ENCODE data around the gene ADAM33. TPM values are rescaled to one million over a fixed set of nuclear protein-coding genes. Genes with fewer than 3 reads are reported as not detected.

Gene ADAM33, protein sequence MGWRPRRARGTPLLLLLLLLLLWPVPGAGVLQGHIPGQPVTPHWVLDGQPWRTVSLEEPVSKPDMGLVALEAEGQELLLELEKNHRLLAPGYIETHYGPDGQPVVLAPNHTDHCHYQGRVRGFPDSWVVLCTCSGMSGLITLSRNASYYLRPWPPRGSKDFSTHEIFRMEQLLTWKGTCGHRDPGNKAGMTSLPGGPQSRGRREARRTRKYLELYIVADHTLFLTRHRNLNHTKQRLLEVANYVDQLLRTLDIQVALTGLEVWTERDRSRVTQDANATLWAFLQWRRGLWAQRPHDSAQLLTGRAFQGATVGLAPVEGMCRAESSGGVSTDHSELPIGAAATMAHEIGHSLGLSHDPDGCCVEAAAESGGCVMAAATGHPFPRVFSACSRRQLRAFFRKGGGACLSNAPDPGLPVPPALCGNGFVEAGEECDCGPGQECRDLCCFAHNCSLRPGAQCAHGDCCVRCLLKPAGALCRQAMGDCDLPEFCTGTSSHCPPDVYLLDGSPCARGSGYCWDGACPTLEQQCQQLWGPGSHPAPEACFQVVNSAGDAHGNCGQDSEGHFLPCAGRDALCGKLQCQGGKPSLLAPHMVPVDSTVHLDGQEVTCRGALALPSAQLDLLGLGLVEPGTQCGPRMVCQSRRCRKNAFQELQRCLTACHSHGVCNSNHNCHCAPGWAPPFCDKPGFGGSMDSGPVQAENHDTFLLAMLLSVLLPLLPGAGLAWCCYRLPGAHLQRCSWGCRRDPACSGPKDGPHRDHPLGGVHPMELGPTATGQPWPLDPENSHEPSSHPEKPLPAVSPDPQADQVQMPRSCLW
- polyA plus RNA-seq (2011; rRNA removed) (0.05 and 0.08 TPM in 2 replicates), polyA plus RNA-seq (2017; fragmentation: RNase III; extraction: RNeasy Plus Mini Kit Qiagen cat#74134 plus additional on column Dnase treatment) (0.07 to 0.22 TPM (median 0.14 TPM) in 3 replicates), polyA minus RNA-seq (2011; rRNA and poly(A)+ RNA removed) (not detected in 2 replicates)
- 0.08 and 0.13 TPM in 2 replicates for polyA plus RNA-seq (2012; cell fraction: cytosol; rRNA removed)
- 0.86 and 0.93 TPM in 2 replicates for polyA plus RNA-seq (2012; cell fraction: nucleus; rRNA removed)

DNA sequence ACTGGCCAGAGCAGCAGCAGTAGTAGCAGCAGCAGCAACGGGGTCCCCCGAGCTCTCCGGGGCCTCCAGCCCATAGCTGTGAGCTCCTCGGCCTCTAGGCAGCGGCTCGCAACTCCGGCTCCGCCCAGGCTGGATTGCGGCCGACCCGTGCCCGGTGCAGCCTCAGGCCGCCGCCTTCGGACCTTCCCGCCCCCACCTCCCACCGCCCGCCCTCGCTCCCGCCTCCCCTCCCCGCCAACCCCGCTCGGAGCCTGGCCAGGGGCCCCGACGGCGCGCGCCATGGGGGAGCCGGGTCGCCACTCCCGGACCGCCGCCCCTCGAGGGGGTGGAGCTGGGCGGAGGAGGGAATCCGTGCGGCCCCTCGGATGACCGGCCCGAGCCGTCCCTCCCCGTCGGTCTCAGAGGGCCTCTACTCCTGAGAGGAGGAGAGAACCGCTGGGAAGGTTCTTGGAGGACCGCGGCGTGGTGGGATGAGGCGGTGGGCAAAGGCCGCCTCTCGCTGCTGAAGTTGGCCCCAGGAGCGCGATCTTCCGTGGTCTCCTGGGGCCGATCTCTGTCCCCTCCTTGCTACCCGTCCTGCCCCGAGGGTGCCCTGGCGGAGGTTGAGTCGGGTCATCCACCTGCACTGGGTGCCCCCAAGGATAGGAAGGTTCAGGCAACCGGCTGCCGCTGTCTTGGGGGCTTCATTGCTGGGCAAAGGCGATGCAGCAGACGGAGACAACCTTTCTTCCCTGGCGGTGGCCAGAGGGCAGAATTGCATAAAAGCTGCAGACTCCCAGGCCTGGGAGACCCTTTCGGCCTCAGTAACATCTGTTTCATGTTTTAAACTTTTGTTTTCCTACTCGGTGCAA, at the start of gene ADAM33:
Gene ADAM33 (minus strand): TSS at position 80 of the 851 bp plus-strand sequence. CDS start 6 bp downstream, at position 74.
- peak within 1 kb of the TSS in 1 of 2 experiments; percentile 51; a peak in 2 of 6 replicates for H3K27ac ChIP-seq
- 79% methylated on average over 37 of the region's 65 CpGs for WGBS (ENCODE audit: missing lambda C conversion rate)
- CTCF ChIA-PET, result interaction anchor here (0.5 to 61.5 kb wide), 8 partner anchors 11 to 1406 kb away, joined by 3 to 2233 read pairs (median 4); partner anchors contain the start of genes ADISSP, HSPA12B, SIGLEC1 and SPEF1
- POLR2A ChIA-PET, result no interaction called here
- no peak within 1 kb of the TSS for H3K4me3 ChIP-seq
- FAIRE-seq (no peak), ATAC-seq (no peak; a peak in 1 of 6 replicates), DNase-seq (ENCODE audit: low read depth in 1 of 2, low spot score in 1 of 2) (no peak)
- TF ChIP-seq FOSB (CRISPR knock-in tag; IDR thresholded peaks at IDR 0.05), result no peak
- no peak for TF ChIP-seq CBX8 (IDR thresholded peaks at IDR 0.05)
- TF ChIP-seq RCOR1 (IDR thresholded peaks at IDR 0.05; ENCODE audit: low read depth, low read length), result no peak
- TF ChIP-seq, protein P1, sequence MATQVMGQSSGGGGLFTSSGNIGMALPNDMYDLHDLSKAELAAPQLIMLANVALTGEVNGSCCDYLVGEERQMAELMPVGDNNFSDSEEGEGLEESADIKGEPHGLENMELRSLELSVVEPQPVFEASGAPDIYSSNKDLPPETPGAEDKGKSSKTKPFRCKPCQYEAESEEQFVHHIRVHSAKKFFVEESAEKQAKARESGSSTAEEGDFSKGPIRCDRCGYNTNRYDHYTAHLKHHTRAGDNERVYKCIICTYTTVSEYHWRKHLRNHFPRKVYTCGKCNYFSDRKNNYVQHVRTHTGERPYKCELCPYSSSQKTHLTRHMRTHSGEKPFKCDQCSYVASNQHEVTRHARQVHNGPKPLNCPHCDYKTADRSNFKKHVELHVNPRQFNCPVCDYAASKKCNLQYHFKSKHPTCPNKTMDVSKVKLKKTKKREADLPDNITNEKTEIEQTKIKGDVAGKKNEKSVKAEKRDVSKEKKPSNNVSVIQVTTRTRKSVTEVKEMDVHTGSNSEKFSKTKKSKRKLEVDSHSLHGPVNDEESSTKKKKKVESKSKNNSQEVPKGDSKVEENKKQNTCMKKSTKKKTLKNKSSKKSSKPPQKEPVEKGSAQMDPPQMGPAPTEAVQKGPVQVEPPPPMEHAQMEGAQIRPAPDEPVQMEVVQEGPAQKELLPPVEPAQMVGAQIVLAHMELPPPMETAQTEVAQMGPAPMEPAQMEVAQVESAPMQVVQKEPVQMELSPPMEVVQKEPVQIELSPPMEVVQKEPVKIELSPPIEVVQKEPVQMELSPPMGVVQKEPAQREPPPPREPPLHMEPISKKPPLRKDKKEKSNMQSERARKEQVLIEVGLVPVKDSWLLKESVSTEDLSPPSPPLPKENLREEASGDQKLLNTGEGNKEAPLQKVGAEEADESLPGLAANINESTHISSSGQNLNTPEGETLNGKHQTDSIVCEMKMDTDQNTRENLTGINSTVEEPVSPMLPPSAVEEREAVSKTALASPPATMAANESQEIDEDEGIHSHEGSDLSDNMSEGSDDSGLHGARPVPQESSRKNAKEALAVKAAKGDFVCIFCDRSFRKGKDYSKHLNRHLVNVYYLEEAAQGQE (IDR thresholded peaks at IDR 0.05), result no peak
- TF ChIP-seq FOSL2 (IDR thresholded peaks at IDR 0.05), result no peak
- TF ChIP-seq FOSL2 (CRISPR knock-in tag; IDR thresholded peaks at IDR 0.05), result no peak
- no peak for TF ChIP-seq MAZ (IDR thresholded peaks at IDR 0.05; ENCODE audit: borderline replicate concordance, low read depth, low read length)
- TF ChIP-seq, protein P2, sequence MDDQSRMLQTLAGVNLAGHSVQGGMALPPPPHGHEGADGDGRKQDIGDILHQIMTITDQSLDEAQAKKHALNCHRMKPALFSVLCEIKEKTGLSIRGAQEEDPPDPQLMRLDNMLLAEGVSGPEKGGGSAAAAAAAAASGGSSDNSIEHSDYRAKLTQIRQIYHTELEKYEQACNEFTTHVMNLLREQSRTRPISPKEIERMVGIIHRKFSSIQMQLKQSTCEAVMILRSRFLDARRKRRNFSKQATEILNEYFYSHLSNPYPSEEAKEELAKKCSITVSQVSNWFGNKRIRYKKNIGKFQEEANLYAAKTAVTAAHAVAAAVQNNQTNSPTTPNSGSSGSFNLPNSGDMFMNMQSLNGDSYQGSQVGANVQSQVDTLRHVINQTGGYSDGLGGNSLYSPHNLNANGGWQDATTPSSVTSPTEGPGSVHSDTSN (IDR thresholded peaks at IDR 0.05), result no peak
- TF ChIP-seq EP300 (IDR thresholded peaks at IDR 0.05), result no peak
- no peak for TF ChIP-seq JUNB (IDR thresholded peaks at IDR 0.05)
- TF ChIP-seq, protein P3, sequence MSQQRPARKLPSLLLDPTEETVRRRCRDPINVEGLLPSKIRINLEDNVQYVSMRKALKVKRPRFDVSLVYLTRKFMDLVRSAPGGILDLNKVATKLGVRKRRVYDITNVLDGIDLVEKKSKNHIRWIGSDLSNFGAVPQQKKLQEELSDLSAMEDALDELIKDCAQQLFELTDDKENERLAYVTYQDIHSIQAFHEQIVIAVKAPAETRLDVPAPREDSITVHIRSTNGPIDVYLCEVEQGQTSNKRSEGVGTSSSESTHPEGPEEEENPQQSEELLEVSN (IDR thresholded peaks at IDR 0.05; ENCODE audit: borderline replicate concordance, low read depth), result no peak
- no peak for TF ChIP-seq HOXA7 (CRISPR knock-in tag; IDR thresholded peaks at IDR 0.05)
- no peak for TF ChIP-seq ZC3H11A (IDR thresholded peaks at IDR 0.05)
- TF ChIP-seq PHF8 (IDR thresholded peaks at IDR 0.05; ENCODE audit: borderline replicate concordance, low read depth), result no peak
- no peak for TF ChIP-seq NFE2L2 (conservative IDR thresholded peaks at IDR 0.05; ENCODE audit: low read length)
- TF ChIP-seq POLR2A (IDR thresholded peaks at IDR 0.05; ENCODE audit: low read length), result no peak
- no peak for TF ChIP-seq CEBPB (IDR thresholded peaks at IDR 0.05)
- TF ChIP-seq KDM1A (IDR thresholded peaks at IDR 0.05; ENCODE audit: low read depth), result no peak
- TF ChIP-seq NPAS2 (CRISPR knock-in tag; IDR thresholded peaks at IDR 0.05; ENCODE audit: borderline replicate concordance), result no peak
- TF ChIP-seq BHLHE40 (IDR thresholded peaks at IDR 0.05; ENCODE audit: low read depth, low read length), result no peak
- H3K9me3 ChIP-seq, result no peaks in the 10 kb centered on the region
- H3K4me2 ChIP-seq, result peak within 1 kb of the TSS; percentile 48
- peaks cover 14% of the 10 kb centered on the region; the same call in 2 of the 3 replicates for H3K4me1 ChIP-seq

Data from A549 (cell line).